ENCODE measurements around the gene KLHL10.

DNA sequence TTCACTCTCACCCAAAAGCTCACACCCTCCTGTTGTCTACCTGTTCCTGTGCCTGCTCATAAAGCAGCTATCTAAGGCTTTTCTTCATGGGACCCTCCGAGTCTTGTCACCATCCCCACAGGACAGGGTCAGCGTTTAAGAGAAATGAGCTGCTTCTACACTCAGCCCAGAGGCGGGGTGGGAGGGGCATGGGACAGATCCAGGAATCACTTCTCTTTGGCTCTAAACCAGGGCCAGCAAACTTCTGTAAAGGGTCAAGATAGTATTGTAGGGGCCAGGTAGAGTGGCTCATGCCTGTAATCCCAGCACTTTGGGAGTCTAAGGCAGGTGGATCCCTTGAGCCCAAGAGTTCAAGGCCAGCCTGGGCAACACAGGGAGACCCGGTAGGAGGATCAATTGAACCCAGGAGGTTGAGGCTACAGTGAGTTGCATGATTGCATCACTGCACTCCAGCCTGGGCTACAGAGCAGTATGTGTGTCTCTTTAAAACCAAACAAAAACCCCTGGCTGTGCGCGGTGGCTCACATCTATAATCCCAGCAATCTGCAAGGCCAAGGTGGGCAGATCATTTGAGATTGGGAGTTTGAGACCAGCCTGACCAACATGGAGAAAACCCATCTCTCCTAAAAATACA is 50.8 kb downstream of the KLHL10 start:
- TF ChIP-seq, protein P1, sequence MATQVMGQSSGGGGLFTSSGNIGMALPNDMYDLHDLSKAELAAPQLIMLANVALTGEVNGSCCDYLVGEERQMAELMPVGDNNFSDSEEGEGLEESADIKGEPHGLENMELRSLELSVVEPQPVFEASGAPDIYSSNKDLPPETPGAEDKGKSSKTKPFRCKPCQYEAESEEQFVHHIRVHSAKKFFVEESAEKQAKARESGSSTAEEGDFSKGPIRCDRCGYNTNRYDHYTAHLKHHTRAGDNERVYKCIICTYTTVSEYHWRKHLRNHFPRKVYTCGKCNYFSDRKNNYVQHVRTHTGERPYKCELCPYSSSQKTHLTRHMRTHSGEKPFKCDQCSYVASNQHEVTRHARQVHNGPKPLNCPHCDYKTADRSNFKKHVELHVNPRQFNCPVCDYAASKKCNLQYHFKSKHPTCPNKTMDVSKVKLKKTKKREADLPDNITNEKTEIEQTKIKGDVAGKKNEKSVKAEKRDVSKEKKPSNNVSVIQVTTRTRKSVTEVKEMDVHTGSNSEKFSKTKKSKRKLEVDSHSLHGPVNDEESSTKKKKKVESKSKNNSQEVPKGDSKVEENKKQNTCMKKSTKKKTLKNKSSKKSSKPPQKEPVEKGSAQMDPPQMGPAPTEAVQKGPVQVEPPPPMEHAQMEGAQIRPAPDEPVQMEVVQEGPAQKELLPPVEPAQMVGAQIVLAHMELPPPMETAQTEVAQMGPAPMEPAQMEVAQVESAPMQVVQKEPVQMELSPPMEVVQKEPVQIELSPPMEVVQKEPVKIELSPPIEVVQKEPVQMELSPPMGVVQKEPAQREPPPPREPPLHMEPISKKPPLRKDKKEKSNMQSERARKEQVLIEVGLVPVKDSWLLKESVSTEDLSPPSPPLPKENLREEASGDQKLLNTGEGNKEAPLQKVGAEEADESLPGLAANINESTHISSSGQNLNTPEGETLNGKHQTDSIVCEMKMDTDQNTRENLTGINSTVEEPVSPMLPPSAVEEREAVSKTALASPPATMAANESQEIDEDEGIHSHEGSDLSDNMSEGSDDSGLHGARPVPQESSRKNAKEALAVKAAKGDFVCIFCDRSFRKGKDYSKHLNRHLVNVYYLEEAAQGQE (IDR thresholded peaks at IDR 0.05; ENCODE audit: insufficient read depth in 1 of 2, low read depth in 2 of 2, low read length in 2 of 2), result no peak
- TF ChIP-seq POLR2AphosphoS5 (IDR thresholded peaks at IDR 0.05; ENCODE audit: low read depth, low read length), result no peak
- no peak for TF ChIP-seq TAF1 (IDR thresholded peaks at IDR 0.05; ENCODE audit: borderline replicate concordance, insufficient read depth, low read length)

Measured in PFSK-1 (cell line).